Lung (tissue), 12 donors: ENCODE data around the gene DUOX1. TPM values are rescaled to one million over a fixed set of nuclear protein-coding genes. Genes with fewer than 3 reads are reported as not detected.

ENCODE experiments used
- ATAC-seq: fragments of 200-7000 bp; cut with Tn5 transposase; one replicate; pipeline ENCODE4 v1.9.1; 2020; ENCODE audit warnings: moderate number of reproducible peaks; ENCODE audit not compliant: insufficient read depth, low FRiP score
- DNase-seq, 3 donors: peaks; one replicate each; pipeline ENCODE4 v3.0.0-alpha.2; 2013 to 2017
- H3K27ac ChIP-seq, 2 donors: one replicate each; pipeline ENCODE4 v1.5.1; 2013; ENCODE audit warnings: mild to moderate bottlenecking in 2 of 2, moderate library complexity in 2 of 2, control low read depth in 1 of 2, inconsistent platforms in 1 of 2, low read depth in 1 of 2, low read length in 1 of 2
- H3K27me3 ChIP-seq, 3 donors: one replicate each; pipeline ENCODE4 v1.5.1; 2013; ENCODE audit warnings: low read length in 2 of 3; ENCODE audit not compliant: control insufficient read depth in 3 of 3, insufficient read depth in 3 of 3
- H3K36me3 ChIP-seq, 4 donors: one replicate each; pipeline ENCODE4 v1.5.1; 2013; ENCODE audit warnings: low read length in 4 of 4, mild to moderate bottlenecking in 1 of 4, moderate library complexity in 1 of 4; ENCODE audit not compliant: control insufficient read depth in 4 of 4, insufficient read depth in 4 of 4
- H3K4me1 ChIP-seq, 5 donors: one replicate each; pipeline ENCODE4 v1.5.1; 2013; ENCODE audit warnings: low read length in 5 of 5, mild to moderate bottlenecking in 2 of 5, moderate library complexity in 1 of 5; ENCODE audit not compliant: control insufficient read depth in 5 of 5, insufficient read depth in 5 of 5
- H3K4me3 ChIP-seq: one replicate; pipeline ENCODE4 v1.5.1; 2013; ENCODE audit warnings: mild to moderate bottlenecking, control low read depth, moderate library complexity
- H3K9ac ChIP-seq, 2 donors: one replicate each; pipeline ENCODE4 v1.5.1; 2013; ENCODE audit warnings: low read length in 2 of 2, control low read depth in 1 of 2; ENCODE audit not compliant: insufficient read depth in 1 of 2
- H3K9me3 ChIP-seq, 4 donors: one replicate each; pipeline ENCODE4 v1.5.1; 2013; ENCODE audit warnings: low read length in 3 of 4, mild to moderate bottlenecking in 1 of 4, moderate library complexity in 1 of 4; ENCODE audit not compliant: control insufficient read depth in 4 of 4, insufficient read depth in 3 of 4
- CTCF ChIP-seq: IDR thresholded peaks from 2 replicates; pipeline ENCODE4 v1.5.1; 2012; ENCODE audit warnings: mild to moderate bottlenecking; ENCODE audit errors: control extremely low read depth, extremely low read depth
- WGBS, 2 donors: extraction: QIAGEN DNeasy Blood & Tissue Kit; methylation state at CpG; one replicate each; pipeline ENCODE4 v1.1.7; 2013; 5-methylcytosine and 5-hydroxymethylcytosine counted together
- polyA plus RNA-seq, 2 donors: library from polyadenylated mRNA; stranded (reverse); fragments of 200-250 nt; gene quantifications; one replicate each; pipeline ENCODE4 v1.2.1, GENCODE V29; 2013
- total RNA-seq, 2 donors: library from RNA; depleted of rRNA in 1 of 2; stranded (reverse); fragments of >200 nt in 1 of 2; gene quantifications; one replicate each; pipeline ENCODE4 v1.2.1, GENCODE V29; 2014 to 2021
- donor health status: control.
- donor health status: control.
- donor health status: Bipolar disorder and iron deficiency.
- donor health status: healthy.
- donor health status: DM: yes; HTN: yes; CAD: no.

Gene DUOX1
- total and polyA plus RNA-seq, 4 donors = 61.7 to 363 (median 115) TPM

GRCh38 chr15:45095661-45096060, 34.1 kb upstream of the DUOX1 start:
- Histone ChIP-seq H3K9me3 (peaks cover 0 to 3% (median 0%) of the 10 kb centered on the region in 4 donors), H3K4me3 (no peak overlapping the region), H3K27ac (no peak overlapping the region), H3K27me3 (peaks cover 0 to 6% (median 0%) of the 10 kb centered on the region in 3 donors), H3K9ac (no peak overlapping the region), H3K36me3 (no peaks in the 10 kb centered on the region), H3K4me1 (no peaks in the 10 kb centered on the region)
- no peak for TF ChIP-seq CTCF
- WGBS, 2 donors = 94% methylated on average over 11 of the region's 11 CpGs
- ATAC-seq = no peak
- DNase-seq = no peak

- TF ChIP-seq CTCF = no peak
- H3K36me3 ChIP-seq = no peaks in the 10 kb centered on the region
- no peak overlapping the region for H3K27ac ChIP-seq
- no peaks in the 10 kb centered on the region for H3K27me3 ChIP-seq
- H3K4me3 ChIP-seq = no peak overlapping the region
- no peak overlapping the region for H3K9ac ChIP-seq
- no peaks in the 10 kb centered on the region for H3K9me3 ChIP-seq
- no peak for ATAC-seq
- no peaks in the 10 kb centered on the region for H3K4me1 ChIP-seq
- WGBS, 2 donors = 90 to 92% methylated on average over 7 of the region's 7 CpGs
- no peak for DNase-seq
Measured at GRCh38 chr15:45097466-45097865, 32.3 kb upstream of the DUOX1 start.

GRCh38 chr15:45099549-45100165, 30.1 kb upstream of the DUOX1 start:
- ATAC-seq = no peak

More at GRCh38 chr15:45099549-45100165, 30.1 kb upstream of the DUOX1 start:
- Histone ChIP-seq H3K4me1 (no peaks in the 10 kb centered on the region), H3K9ac (no peak overlapping the region), H3K9me3 (no peaks in the 10 kb centered on the region), H3K36me3 (no peaks in the 10 kb centered on the region), H3K4me3 (no peak overlapping the region), H3K27me3 (no peaks in the 10 kb centered on the region), H3K27ac (no peak overlapping the region)
- TF ChIP-seq CTCF = no peak
- 82 to 88% methylated on average over 23 of the region's 23 CpGs for WGBS, 2 donors
- DNase-seq = no peak
